ENCODE results near the gene NAALADL2. TPM values are rescaled to one million over a fixed set of nuclear protein-coding genes. Genes with fewer than 3 reads are reported as not detected.

NAALADL2 gene
- total RNA-seq, 4 donors from 2014 or later, result 0.36 to 9.2 (median 0.63) TPM

- Histone ChIP-seq H3K9me3 (no peaks in the 10 kb centered on the region), H3K4me1 (no peaks in the 10 kb centered on the region), H3K27ac (no peak overlapping the region), H3K36me3 (no peaks in the 10 kb centered on the region), H3K27me3 (no peaks in the 10 kb centered on the region), H3K4me3 (no peak overlapping the region)
- no peak for DNase-seq
- no peak for TF ChIP-seq CTCF (IDR thresholded peaks at IDR 0.05 in 4 of 5, conservative IDR thresholded peaks at IDR 0.05 in 1 of 5)
- TF ChIP-seq POLR2A (IDR thresholded peaks at IDR 0.05), result no peak
- in situ Hi-C loops (cut with MboI; ENCODE audit: low sequenced_read_pairs in 4 of 4), result no loop called here
- intact Hi-C loops (cut with DNase I; ENCODE audit: low total_unique reads), result no loop called here
- ATAC-seq, result no peak
Observed at GRCh38 chr3:175648899-175649298, 789.8 kb downstream of the NAALADL2 start.

GRCh38 chr3:175651716-175652115 lies 792.6 kb downstream of the NAALADL2 start:
- TF ChIP-seq POLR2A (IDR thresholded peaks at IDR 0.05) (no peak), CTCF (IDR thresholded peaks at IDR 0.05 in 4 of 5, conservative IDR thresholded peaks at IDR 0.05 in 1 of 5) (no peak)
- no peak overlapping the region for H3K27ac ChIP-seq
- ATAC-seq, result no peak
- no peaks in the 10 kb centered on the region for H3K27me3 ChIP-seq
- H3K4me1 ChIP-seq, result no peaks in the 10 kb centered on the region
- intact Hi-C loops (cut with DNase I; ENCODE audit: low total_unique reads) (no loop called here), in situ Hi-C loops (cut with MboI; ENCODE audit: low sequenced_read_pairs in 4 of 4) (no loop called here)
- DNase-seq, result no peak
- no peak overlapping the region for H3K4me3 ChIP-seq
- no peaks in the 10 kb centered on the region for H3K36me3 ChIP-seq
- H3K9me3 ChIP-seq, result no peaks in the 10 kb centered on the region

- in situ Hi-C loops (cut with MboI; ENCODE audit: low sequenced_read_pairs in 4 of 4) (no loop called here), intact Hi-C loops (cut with DNase I; ENCODE audit: low total_unique reads) (no loop called here)
- TF ChIP-seq CTCF (IDR thresholded peaks at IDR 0.05 in 4 of 5, conservative IDR thresholded peaks at IDR 0.05 in 1 of 5) (no peak), POLR2A (IDR thresholded peaks at IDR 0.05) (no peak)
- H3K27ac ChIP-seq, result no peak overlapping the region
- no peak overlapping the region for H3K4me3 ChIP-seq
- H3K27me3 ChIP-seq, result no peaks in the 10 kb centered on the region
- ATAC-seq, result no peak
- no peaks in the 10 kb centered on the region for H3K36me3 ChIP-seq
- no peak for DNase-seq
- no peaks in the 10 kb centered on the region for H3K9me3 ChIP-seq
- no peaks in the 10 kb centered on the region for H3K4me1 ChIP-seq
Observed at GRCh38 chr3:175655351-175655750, 796.2 kb downstream of the NAALADL2 start.

GRCh38 chr3:175656461-175656860 lies 797.3 kb downstream of the NAALADL2 start:
- intact Hi-C loops (cut with DNase I; ENCODE audit: low total_unique reads) (no loop called here), in situ Hi-C loops (cut with MboI; ENCODE audit: low sequenced_read_pairs in 4 of 4) (no loop called here)
- Histone ChIP-seq H3K9me3 (no peaks in the 10 kb centered on the region), H3K4me1 (no peaks in the 10 kb centered on the region), H3K36me3 (no peaks in the 10 kb centered on the region), H3K27me3 (no peaks in the 10 kb centered on the region), H3K4me3 (no peak overlapping the region), H3K27ac (no peak overlapping the region)
- no peak for DNase-seq
- TF ChIP-seq POLR2A (IDR thresholded peaks at IDR 0.05) (no peak), CTCF (IDR thresholded peaks at IDR 0.05 in 4 of 5, conservative IDR thresholded peaks at IDR 0.05 in 1 of 5) (no peak)
- no peak for ATAC-seq

- Histone ChIP-seq H3K27me3 (no peaks in the 10 kb centered on the region), H3K4me1 (no peaks in the 10 kb centered on the region), H3K36me3 (no peaks in the 10 kb centered on the region), H3K27ac (no peak overlapping the region), H3K9me3 (no peaks in the 10 kb centered on the region), H3K4me3 (no peak overlapping the region)
- TF ChIP-seq CTCF (IDR thresholded peaks at IDR 0.05 in 4 of 5, conservative IDR thresholded peaks at IDR 0.05 in 1 of 5) (no peak), POLR2A (IDR thresholded peaks at IDR 0.05) (no peak)
- intact Hi-C loops (cut with DNase I; ENCODE audit: low total_unique reads) (no loop called here), in situ Hi-C loops (cut with MboI; ENCODE audit: low sequenced_read_pairs in 4 of 4) (no loop called here)
- no peak for DNase-seq
- no peak for ATAC-seq
Observed at GRCh38 chr3:175659670-175660350, 800.7 kb downstream of the NAALADL2 start.

All from gastrocnemius medialis (tissue), 4 donors.